ENCODE data around the gene OR4C3. TPM values are rescaled to one million over a fixed set of nuclear protein-coding genes. Genes with fewer than 3 reads are reported as not detected.
A peak's percentile ranks its signal among the peaks of the same experiment; 100 is the strongest.
"Not testable (repeated sequence)": the region's sequence is repeated elsewhere in the genome, so short reads cannot be mapped to it uniquely, and the experiment has no call there.

Gene OR4C3
- not detected for total RNA-seq
- long read RNA-seq: 0 reads

GRCh38 chr11:48324620-48325019 lies at the start of gene OR4C3:
OR4C3 (plus strand) TSS chr11:48324920; CDS start chr11:48325022, 102 bp downstream.
- intact Hi-C loops (cut with DNase I); DNase-seq (ENCODE audit: low spot score): not testable (repeated sequence)

- intact Hi-C loops (cut with DNase I): no loop called here
- DNase-seq (ENCODE audit: low spot score): no peak
Observed at GRCh38 chr11:48305923-48306322, 18.8 kb upstream of the OR4C3 start, which contains the start of gene OR4S1. OR4S1 (plus strand) TSS chr11:48306223; CDS start chr11:48306223, 0 bp downstream.

- DNase-seq (ENCODE audit: low spot score): peak; percentile 70
- intact Hi-C loops (cut with DNase I): no loop called here
Observed at GRCh38 chr11:48307760-48308386, 16.8 kb upstream of the OR4C3 start.

GRCh38 chr11:48313590-48313989 lies 11.1 kb upstream of the OR4C3 start:
- intact Hi-C loops (cut with DNase I); DNase-seq (ENCODE audit: low spot score): not testable (repeated sequence)

GRCh38 chr11:48319813-48320212 lies 4.9 kb upstream of the OR4C3 start:
- intact Hi-C loops (cut with DNase I): not testable (repeated sequence)

GRCh38 chr11:48341466-48341865 lies 16.7 kb downstream of the OR4C3 start:
- DNase-seq (ENCODE audit: low spot score): no peak
- intact Hi-C loops (cut with DNase I): no loop called here

More at GRCh38 chr11:48319813-48320212, 4.9 kb upstream of the OR4C3 start:
- DNase-seq (ENCODE audit: low spot score): not testable (repeated sequence)

- intact Hi-C loops (cut with DNase I); DNase-seq (ENCODE audit: low spot score): not testable (repeated sequence)
Observed at GRCh38 chr11:48342505-48342904, 17.8 kb downstream of the OR4C3 start.

GRCh38 chr11:48346286-48346685 lies 21.6 kb downstream of the OR4C3 start:
- DNase-seq (ENCODE audit: low spot score); intact Hi-C loops (cut with DNase I): not testable (repeated sequence)

GRCh38 chr11:48354013-48354412 lies 29.3 kb downstream of the OR4C3 start:
- intact Hi-C loops (cut with DNase I): no loop called here
- no peak for DNase-seq (ENCODE audit: low spot score)

GRCh38 chr11:48354677-48355076 lies 30.0 kb downstream of the OR4C3 start:
- no peak for DNase-seq (ENCODE audit: low spot score)
- intact Hi-C loops (cut with DNase I): no loop called here

GRCh38 chr11:48361289-48361688 lies 36.6 kb downstream of the OR4C3 start:
- not testable (repeated sequence) for DNase-seq (ENCODE audit: low spot score)

GRCh38 chr11:48366365-48366764 lies 41.6 kb downstream of the OR4C3 start, which contains the start of gene OR4C5:
OR4C5 (minus strand) TSS chr11:48366465; CDS start chr11:48366465, 0 bp downstream.
- intact Hi-C loops (cut with DNase I): no loop called here
- no peak for DNase-seq (ENCODE audit: low spot score)

More at GRCh38 chr11:48361289-48361688, 36.6 kb downstream of the OR4C3 start:
- intact Hi-C loops (cut with DNase I): not testable (repeated sequence)

Other genes starting within 250 kb of the OR4C3 start
- not detected for gene OR4B1, start 108.1 kb upstream of the OR4C3 start, total RNA-seq
- not detected for gene OR4X2, start 79.8 kb upstream of the OR4C3 start, total RNA-seq
- not detected for gene OR4X1, start 61.1 kb upstream of the OR4C3 start, total RNA-seq
- not detected for gene OR4S1, start 18.7 kb upstream of the OR4C3 start, total RNA-seq
- gene OR4C5, start 41.5 kb downstream of the OR4C3 start, total RNA-seq: not detected
- gene OR4A47, start 163.9 kb downstream of the OR4C3 start, total RNA-seq: not detected

All from cardiac septum (tissue), 1 donor.